Endodermal cell (in vitro differentiated cells): ENCODE data around the gene GALM. TPM values are rescaled to one million over a fixed set of nuclear protein-coding genes. Genes with fewer than 3 reads are reported as not detected.

Source experiments
- DNase-seq: peaks from one replicate; pipeline ENCODE4 v3.0.0-alpha.2; 2017
- H3K27ac ChIP-seq: 2 replicates; pipeline ENCODE4 v1.5.1; 2013; ENCODE audit warnings: mild to moderate bottlenecking, low read depth, low read length, moderate library complexity
- H3K27me3 ChIP-seq: 2 replicates; pipeline ENCODE4 v1.6.1; 2013; ENCODE audit warnings: mild to moderate bottlenecking, low read length, moderate library complexity; ENCODE audit not compliant: insufficient read depth, control insufficient read depth, poor library complexity, severe bottlenecking
- H3K36me3 ChIP-seq: 2 replicates; pipeline ENCODE4 v1.7.0; 2013; ENCODE audit warnings: mild to moderate bottlenecking, low read length, moderate library complexity; ENCODE audit not compliant: control insufficient read depth, insufficient read depth
- H3K4me1 ChIP-seq: one replicate; pipeline ENCODE4 v1.7.0; 2013; ENCODE audit warnings: low read length; ENCODE audit not compliant: control insufficient read depth, insufficient read depth
- H3K4me3 ChIP-seq: 2 replicates; pipeline ENCODE4 v1.5.1; 2013; ENCODE audit warnings: mild to moderate bottlenecking, low read length, moderate library complexity
- H3K9ac ChIP-seq: 2 replicates; pipeline ENCODE4 v1.6.1; 2013; ENCODE audit warnings: mild to moderate bottlenecking, low read length, moderate library complexity; ENCODE audit not compliant: poor library complexity, severe bottlenecking; ENCODE audit errors: extremely low read depth
- H3K9me3 ChIP-seq: 2 replicates; pipeline ENCODE4 v1.6.1; 2013; ENCODE audit warnings: mild to moderate bottlenecking, low read length, moderate library complexity; ENCODE audit not compliant: control insufficient read depth
- H3K27ac Mint-ChIP-seq: 2 replicates; pipeline ENCODE4 v1.8.0; 2020; ENCODE audit warnings: mixed read lengths
- H3K27me3 Mint-ChIP-seq: 2 replicates; pipeline ENCODE4 v1.8.0; 2021; ENCODE audit warnings: mild to moderate bottlenecking, mixed read lengths; ENCODE audit not compliant: insufficient read depth
- H3K36me3 Mint-ChIP-seq: 2 replicates; pipeline ENCODE4 v1.8.0; 2020; ENCODE audit warnings: low read depth, mixed read lengths
- H3K4me1 Mint-ChIP-seq: 2 replicates; pipeline ENCODE4 v1.8.0; 2020; ENCODE audit warnings: mixed read lengths
- H3K4me3 Mint-ChIP-seq: 2 replicates; pipeline ENCODE4 v1.8.0; 2020; ENCODE audit warnings: mild to moderate bottlenecking, moderate library complexity, mixed read lengths
- H3K9me3 Mint-ChIP-seq: 2 replicates; pipeline ENCODE4 v1.8.0; 2020; ENCODE audit warnings: mild to moderate bottlenecking, mixed read lengths
- WGBS, 2 experiments: methylation state at CpG; one replicate each; pipeline versions ENCODE4 v1.1.5 to v1.1.7; 2013; ENCODE audit warnings: missing lambda C conversion rate in 2 of 2, mixed read lengths in 1 of 2; ENCODE audit not compliant: insufficient coverage in 1 of 2, insufficient read length in 1 of 2; 5-methylcytosine and 5-hydroxymethylcytosine counted together
- total RNA-seq, 2 donors: library from RNA; stranded (reverse); fragmentation: NEBNext Ultra II Directional in 1 of 2; extraction: Animal tissue kit (Norgen Biotek cat#: 25700) in 1 of 2; gene quantifications; 2 replicates in 1 of 2; 3 replicates in 1 of 2; pipeline ENCODE4 v1.2.1, GENCODE V29; 2021
- TF ChIP-seq, protein P1 (sequence below): fragments of 200-600 bp; sonication (generic); conservative IDR thresholded peaks from 2 replicates; pipeline ENCODE4 v1.5.0; 2021; ENCODE audit warnings: antibody characterized with exemption, mild to moderate bottlenecking

Gene GALM
- total RNA-seq, 2 donors from 2014 or later, result 14.2 to 16.2 TPM

DNA sequence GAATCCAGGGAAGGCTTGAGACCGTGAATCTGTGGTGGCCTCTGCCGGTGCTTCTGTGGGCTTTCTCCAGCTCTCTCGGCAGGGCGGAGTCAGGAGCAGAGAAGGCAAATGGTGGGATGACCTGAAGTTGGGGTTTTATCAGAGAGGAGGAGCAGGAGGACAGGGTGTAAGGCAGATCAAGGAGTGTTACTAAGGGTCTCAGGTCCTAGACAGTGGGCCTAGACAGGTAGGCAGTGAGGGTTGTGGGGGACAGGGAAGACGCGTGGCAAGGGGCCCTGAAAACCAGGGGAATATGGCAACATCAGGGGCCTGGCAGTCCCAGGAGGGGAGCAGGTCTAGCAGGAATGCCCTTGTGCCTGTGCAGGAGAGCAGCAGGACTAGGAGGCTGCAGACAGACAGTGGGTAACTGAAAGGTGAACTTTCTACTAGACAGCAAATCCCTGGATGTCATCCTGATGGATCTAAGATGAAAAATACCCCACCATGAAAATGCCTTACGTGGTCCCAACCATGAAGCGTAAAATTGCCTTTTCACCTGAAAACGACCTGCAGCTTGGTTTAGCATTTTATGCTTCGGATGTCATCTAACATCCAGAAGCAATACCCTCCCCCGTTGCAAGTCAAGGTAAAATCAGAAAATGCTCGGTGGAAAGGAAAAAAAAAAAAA, 43.1 kb downstream of the GALM start:
- DNase-seq, result peak; percentile 63
- TF ChIP-seq, protein P1, sequence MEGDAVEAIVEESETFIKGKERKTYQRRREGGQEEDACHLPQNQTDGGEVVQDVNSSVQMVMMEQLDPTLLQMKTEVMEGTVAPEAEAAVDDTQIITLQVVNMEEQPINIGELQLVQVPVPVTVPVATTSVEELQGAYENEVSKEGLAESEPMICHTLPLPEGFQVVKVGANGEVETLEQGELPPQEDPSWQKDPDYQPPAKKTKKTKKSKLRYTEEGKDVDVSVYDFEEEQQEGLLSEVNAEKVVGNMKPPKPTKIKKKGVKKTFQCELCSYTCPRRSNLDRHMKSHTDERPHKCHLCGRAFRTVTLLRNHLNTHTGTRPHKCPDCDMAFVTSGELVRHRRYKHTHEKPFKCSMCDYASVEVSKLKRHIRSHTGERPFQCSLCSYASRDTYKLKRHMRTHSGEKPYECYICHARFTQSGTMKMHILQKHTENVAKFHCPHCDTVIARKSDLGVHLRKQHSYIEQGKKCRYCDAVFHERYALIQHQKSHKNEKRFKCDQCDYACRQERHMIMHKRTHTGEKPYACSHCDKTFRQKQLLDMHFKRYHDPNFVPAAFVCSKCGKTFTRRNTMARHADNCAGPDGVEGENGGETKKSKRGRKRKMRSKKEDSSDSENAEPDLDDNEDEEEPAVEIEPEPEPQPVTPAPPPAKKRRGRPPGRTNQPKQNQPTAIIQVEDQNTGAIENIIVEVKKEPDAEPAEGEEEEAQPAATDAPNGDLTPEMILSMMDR, result no peak
- Histone ChIP-seq H3K27me3 (no peaks in the 10 kb centered on the region), H3K36me3 (no peaks in the 10 kb centered on the region), H3K9me3 (no peaks in the 10 kb centered on the region), H3K4me1 (peaks cover 4% of the 10 kb centered on the region), H3K4me3 (no peak overlapping the region), H3K27ac (no peak overlapping the region), H3K9ac (no peak overlapping the region)
- H3K4me3 Mint-ChIP-seq, result no peak overlapping the region
- peak overlapping the region; percentile 67 for H3K27ac Mint-ChIP-seq
- H3K36me3 Mint-ChIP-seq, result peaks cover 15% of the 10 kb centered on the region
- peaks cover 29% of the 10 kb centered on the region for H3K4me1 Mint-ChIP-seq
- H3K27me3 Mint-ChIP-seq, result no peaks in the 10 kb centered on the region
- WGBS, 2 experiments, result 85 to 86% methylated on average over 6 to 12 of the region's 12 CpGs
- H3K9me3 Mint-ChIP-seq, result peaks cover 2% of the 10 kb centered on the region

- no peak for DNase-seq
- peaks cover 29% of the 10 kb centered on the region for H3K4me1 Mint-ChIP-seq
- Histone ChIP-seq H3K27ac (no peak overlapping the region), H3K9me3 (no peaks in the 10 kb centered on the region), H3K27me3 (no peaks in the 10 kb centered on the region), H3K4me3 (no peak overlapping the region), H3K4me1 (peaks cover 4% of the 10 kb centered on the region), H3K9ac (no peak overlapping the region), H3K36me3 (no peaks in the 10 kb centered on the region)
- 65 to 75% methylated on average over 4 to 5 of the region's 5 CpGs for WGBS, 2 experiments
- TF ChIP-seq, protein P1, result no peak
- peak overlapping the region; percentile 44 for H3K27ac Mint-ChIP-seq
- no peak overlapping the region for H3K4me3 Mint-ChIP-seq
- H3K27me3 Mint-ChIP-seq, result no peaks in the 10 kb centered on the region
- H3K9me3 Mint-ChIP-seq, result peaks cover 2% of the 10 kb centered on the region
- H3K36me3 Mint-ChIP-seq, result peaks cover 18% of the 10 kb centered on the region
Measured at GRCh38 chr2:38709567-38710194, 43.8 kb downstream of the GALM start.

- no peak for DNase-seq
- Histone ChIP-seq H3K9me3 (no peaks in the 10 kb centered on the region), H3K27ac (no peak overlapping the region), H3K27me3 (no peaks in the 10 kb centered on the region), H3K36me3 (no peaks in the 10 kb centered on the region), H3K4me3 (no peak overlapping the region), H3K9ac (no peak overlapping the region), H3K4me1 (peaks cover 4% of the 10 kb centered on the region)
- H3K4me3 Mint-ChIP-seq, result no peak overlapping the region
- H3K9me3 Mint-ChIP-seq, result peaks cover 2% of the 10 kb centered on the region
- peaks cover 16% of the 10 kb centered on the region for H3K36me3 Mint-ChIP-seq
- no peak overlapping the region for H3K27ac Mint-ChIP-seq
- TF ChIP-seq, protein P1, result no peak
- H3K27me3 Mint-ChIP-seq, result no peaks in the 10 kb centered on the region
- H3K4me1 Mint-ChIP-seq, result peaks cover 29% of the 10 kb centered on the region
Measured at GRCh38 chr2:38711558-38711957, 45.6 kb downstream of the GALM start.
